HCT116 (cell line): ENCODE measurements around the gene FRK. TPM values are rescaled to one million over a fixed set of nuclear protein-coding genes. Genes with fewer than 3 reads are reported as not detected.

Experiments
- ATAC-seq: fragments of 200-7000 bp; cut with Tn5 transposase; 2 replicates; pipeline ENCODE4 v1.9.1; 2020; ENCODE audit warnings: mild to moderate bottlenecking, moderate library complexity
- BruUV-seq: library from RNA; stranded (reverse); fragments of 400-500 nt; replicated peaks from 2 replicates; lab custom pipeline; 2021; lab: Mats Ljungman, UMichigan
- CTCF ChIA-PET: fragments of 300-600 bp; sonication (Branson Sonifier 250); formaldehyde crosslinking; loops from one replicate; lab custom pipeline; 2021; ENCODE audit warnings: antibody characterized with exemption; lab: Charles Lee
- POLR2A ChIA-PET: fragments of 300-600, 350-600 bp; sonication (Branson Sonifier 250); formaldehyde crosslinking; loops from one replicate; lab custom pipeline; 2021; ENCODE audit warnings: antibody characterized with exemption; lab: Charles Lee
- RAD21 ChIA-PET, 2 experiments: fragments of 300-600 bp; sonication (Branson Sonifier 250); formaldehyde crosslinking; loops; one replicate each; lab custom pipeline; 2023; ENCODE audit warnings: low total read pairs in 2 of 2; ENCODE audit not compliant: uncharacterized antibody in 2 of 2, unreplicated experiment in 2 of 2, low non-redundant PET in 1 of 2; lab: Charles Lee
- DNase-seq: peaks from one replicate; pipeline ENCODE4 v3.0.0-alpha.2; 2010; ENCODE audit warnings: low read depth, low spot score
- H2AFZ ChIP-seq: fragments of 200-600 bp; shearing (Covaris generic), sonication (generic); 2 replicates; pipeline ENCODE4 v1.6.1; 2017; ENCODE audit warnings: low read depth, mixed run types, mixed read lengths, antibody characterized with exemption, low read length; ENCODE audit not compliant: poor library complexity, severe bottlenecking
- H3K27ac ChIP-seq: 2 replicates; pipeline ENCODE4 v1.5.1; 2012; ENCODE audit warnings: low read depth, low read length
- H3K27me3 ChIP-seq: fragments of 200-600 bp; sonication (generic); 2 replicates; pipeline ENCODE4 v1.6.1; 2016; ENCODE audit warnings: mixed run types, low read length, mixed read lengths; ENCODE audit not compliant: insufficient read depth
- H3K36me3 ChIP-seq, 2 experiments: fragments of 200-500 bp in 1 of 2; fragments of 200-600 bp in 1 of 2; sonication (Bioruptor generic) in 1 of 2; sonication (generic) in 1 of 2; 2 replicates each; pipeline versions ENCODE4 v1.5.1 to v1.6.1; 2014 to 2016; ENCODE audit warnings: low read length in 2 of 2, inconsistent platforms in 1 of 2, mixed read lengths in 1 of 2, mixed run types in 1 of 2; ENCODE audit not compliant: insufficient read depth in 2 of 2, control insufficient read depth in 1 of 2
- H3K4me1 ChIP-seq, 2 experiments: fragments of 200-600 bp in 1 of 2; sonication (generic) in 1 of 2; 2 replicates each; pipeline versions ENCODE4 v1.5.1 to v1.6.1; 2012 to 2017; ENCODE audit warnings: low read length in 2 of 2, inconsistent platforms in 1 of 2, mild to moderate bottlenecking in 1 of 2, mixed read lengths in 1 of 2, mixed run types in 1 of 2, moderate library complexity in 1 of 2; ENCODE audit not compliant: insufficient read depth in 2 of 2, control insufficient read depth in 1 of 2
- H3K4me2 ChIP-seq: fragments of 200-600 bp; sonication (generic); 2 replicates; pipeline ENCODE4 v1.6.1; 2017; ENCODE audit warnings: mixed run types, low read length, mixed read lengths
- H3K4me3 ChIP-seq, 2 experiments: fragments of 200-600 bp in 1 of 2; sonication (generic) in 1 of 2; replicated peaks in 1 of 2; 2 replicates each; pipeline ENCODE4 v1.5.1; 2011 to 2016; ENCODE audit warnings: low read length in 2 of 2, control low read depth in 1 of 2, low read depth in 1 of 2, mild to moderate bottlenecking in 1 of 2, mixed read lengths in 1 of 2, mixed run types in 1 of 2
- H3K79me2 ChIP-seq: fragments of 200-600 bp; sonication (generic); 2 replicates; pipeline ENCODE4 v1.6.1; 2017; ENCODE audit warnings: mild to moderate bottlenecking, mixed run types, low read length, moderate library complexity, mixed read lengths; ENCODE audit not compliant: insufficient read depth
- H3K9ac ChIP-seq: fragments of 200-600 bp; sonication (generic); 2 replicates; pipeline ENCODE4 v1.6.1; 2016; ENCODE audit warnings: low read length, mixed read lengths
- H3K9me2 ChIP-seq: fragments of 200-600 bp; sonication (generic), shearing (Covaris generic); 2 replicates; pipeline ENCODE4 v1.6.1; 2017; ENCODE audit warnings: mixed run types, mild to moderate bottlenecking, moderate library complexity; ENCODE audit not compliant: insufficient read depth
- H3K9me3 ChIP-seq, 2 experiments: fragments of 200-500 bp in 1 of 2; fragments of 200-600 bp in 1 of 2; sonication (Bioruptor generic) in 1 of 2; sonication (generic) in 1 of 2; 2 replicates each; pipeline ENCODE4 v1.6.1; 2014 to 2017; ENCODE audit warnings: low read length in 2 of 2, mixed read lengths in 2 of 2, inconsistent platforms in 1 of 2, low read depth in 1 of 2, mild to moderate bottlenecking in 1 of 2, mixed run types in 1 of 2, moderate library complexity in 1 of 2; ENCODE audit not compliant: control insufficient read depth in 1 of 2, insufficient read depth in 1 of 2
- H4K20me1 ChIP-seq: fragments of 200-600 bp; sonication (generic), shearing (Covaris generic); 2 replicates; pipeline ENCODE4 v1.6.1; 2017; ENCODE audit warnings: mixed run types, mild to moderate bottlenecking, moderate library complexity; ENCODE audit not compliant: insufficient read depth
- CBX3 ChIP-seq: IDR thresholded peaks from 2 replicates; pipeline ENCODE4 v1.6.1; 2012; ENCODE audit warnings: low read depth
- CEBPB ChIP-seq: IDR thresholded peaks from 2 replicates; pipeline ENCODE4 v1.6.1; 2012; ENCODE audit warnings: low read depth
- EGR1 ChIP-seq: IDR thresholded peaks from 2 replicates; pipeline ENCODE4 v1.6.1; 2012; ENCODE audit warnings: low read depth
- ELF1 ChIP-seq: IDR thresholded peaks from 2 replicates; pipeline ENCODE4 v1.6.1; 2012; ENCODE audit warnings: low read depth, borderline replicate concordance
- EZH2 ChIP-seq: fragments of 200-600 bp; sonication (generic); IDR thresholded peaks from 2 replicates; pipeline ENCODE4 v1.6.1; 2017; ENCODE audit warnings: antibody characterized with exemption, mixed run types
- EZH2phosphoT487 ChIP-seq: fragments of 200-600 bp; IDR thresholded peaks from 2 replicates; pipeline ENCODE4 v1.6.1; 2018; ENCODE audit warnings: antibody characterized with exemption, borderline replicate concordance
- POLR2A ChIP-seq: IDR thresholded peaks from 2 replicates; pipeline ENCODE4 v1.7.0; 2011; ENCODE audit warnings: borderline replicate concordance; ENCODE audit not compliant: insufficient read depth, insufficient read length; ENCODE audit errors: extremely low read depth
- POLR2AphosphoS5 ChIP-seq: IDR thresholded peaks from 2 replicates; pipeline ENCODE4 v1.6.1; 2011; ENCODE audit warnings: mild to moderate bottlenecking, low read depth, low read length, moderate library complexity
- RAD21 ChIP-seq: IDR thresholded peaks from 2 replicates; pipeline ENCODE4 v1.6.1; 2012; ENCODE audit warnings: low read depth, mild to moderate bottlenecking
- SIN3A ChIP-seq: IDR thresholded peaks from 2 replicates; pipeline ENCODE4 v1.6.1; 2012; ENCODE audit warnings: low read depth
- SP1 ChIP-seq: IDR thresholded peaks from 2 replicates; pipeline ENCODE4 v1.6.1; 2012; ENCODE audit warnings: low read depth
- SRF ChIP-seq: IDR thresholded peaks from 2 replicates; pipeline ENCODE4 v1.6.1; 2012; ENCODE audit warnings: low read depth
- ZNF274 ChIP-seq: fragments of 200-500 bp; sonication (Bioruptor generic); IDR thresholded peaks from 2 replicates; pipeline ENCODE4 v1.6.1; 2014; ENCODE audit warnings: mild to moderate bottlenecking, low read depth, low read length, inconsistent platforms
- intact Hi-C: fragments of 100-400 bp; cut with micrococcal nuclease; formaldehyde crosslinking; loops from 2 replicates; pipeline ENCODE4 v1.10.0; 2022
- total RNA-seq: library from RNA; stranded (reverse); gene quantifications from one replicate; pipeline ENCODE4 v1.2.1, GENCODE V29; 2021; ENCODE audit not compliant: unreplicated experiment
- TF ChIP-seq, protein P1 (sequence below): IDR thresholded peaks from 2 replicates; pipeline ENCODE4 v1.6.1; 2012
- TF ChIP-seq, protein P2 (sequence below), 3 experiments: fragments of 200-600 bp in 1 of 3; sonication (generic) in 1 of 3; IDR thresholded peaks in 2 of 3; conservative IDR thresholded peaks in 1 of 3; 2 replicates each; pipeline ENCODE4 v1.5.1; 2012 to 2017; ENCODE audit warnings: low read depth in 2 of 3, low read length in 2 of 3, antibody characterized with exemption in 1 of 3, borderline replicate concordance in 1 of 3, control low read depth in 1 of 3, mild to moderate bottlenecking in 1 of 3, mixed read lengths in 1 of 3, mixed run types in 1 of 3, moderate library complexity in 1 of 3; ENCODE audit not compliant: insufficient read depth in 1 of 3

The FRK gene
- total RNA-seq, 1 experiment from 2014 or later, result 3.7 TPM

DNA sequence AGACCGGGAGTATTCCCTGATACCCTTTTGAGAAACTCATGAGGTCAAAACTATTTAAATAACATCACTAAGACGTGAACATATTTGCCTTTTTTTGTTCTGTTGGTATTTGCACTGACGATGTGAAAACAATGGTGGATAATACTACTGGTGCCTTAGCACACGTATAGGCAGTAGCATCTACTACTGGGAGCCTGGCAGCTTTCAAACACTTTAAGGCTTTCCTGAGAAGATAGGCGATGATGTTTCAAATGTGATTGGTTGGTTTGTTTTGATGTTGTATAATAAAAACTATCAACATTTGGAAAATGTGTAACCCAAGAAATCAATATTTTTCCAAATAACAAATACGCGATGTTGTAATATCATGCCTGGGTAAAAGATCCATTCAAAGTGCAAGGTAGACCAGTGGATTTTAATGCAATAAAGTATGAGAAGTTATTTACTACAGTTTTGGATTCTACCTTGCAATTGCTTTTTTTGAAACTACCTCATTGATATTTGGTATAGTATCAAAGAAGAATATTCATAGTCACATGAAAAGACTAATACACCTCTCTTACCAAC lies 166.2 kb downstream of the FRK start:
- no peak overlapping the region for H3K4me3 ChIP-seq
- no peaks in the 10 kb centered on the region for H3K9me3 ChIP-seq
- no peak overlapping the region for H3K9ac ChIP-seq
- no peaks in the 10 kb centered on the region for H3K79me2 ChIP-seq
- no peaks in the 10 kb centered on the region for H3K9me2 ChIP-seq
- no peak overlapping the region for H3K27ac ChIP-seq
- ChIA-PET POLR2A (no interaction called here), CTCF (no interaction called here), RAD21 (no interaction called here)
- H2AFZ ChIP-seq, result no peak overlapping the region
- intact Hi-C loops, result no loop called here
- 0 out of 4 replicates have a peak, but pooled peaks cover 0 to 4% of the 10 kb centered on the region in 2 experiments for H3K4me1 ChIP-seq
- TF ChIP-seq, protein P1, sequence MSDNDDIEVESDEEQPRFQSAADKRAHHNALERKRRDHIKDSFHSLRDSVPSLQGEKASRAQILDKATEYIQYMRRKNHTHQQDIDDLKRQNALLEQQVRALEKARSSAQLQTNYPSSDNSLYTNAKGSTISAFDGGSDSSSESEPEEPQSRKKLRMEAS, result no peak
- no peak for TF ChIP-seq SRF
- TF ChIP-seq EZH2, result no peak
- TF ChIP-seq, protein P2, sequence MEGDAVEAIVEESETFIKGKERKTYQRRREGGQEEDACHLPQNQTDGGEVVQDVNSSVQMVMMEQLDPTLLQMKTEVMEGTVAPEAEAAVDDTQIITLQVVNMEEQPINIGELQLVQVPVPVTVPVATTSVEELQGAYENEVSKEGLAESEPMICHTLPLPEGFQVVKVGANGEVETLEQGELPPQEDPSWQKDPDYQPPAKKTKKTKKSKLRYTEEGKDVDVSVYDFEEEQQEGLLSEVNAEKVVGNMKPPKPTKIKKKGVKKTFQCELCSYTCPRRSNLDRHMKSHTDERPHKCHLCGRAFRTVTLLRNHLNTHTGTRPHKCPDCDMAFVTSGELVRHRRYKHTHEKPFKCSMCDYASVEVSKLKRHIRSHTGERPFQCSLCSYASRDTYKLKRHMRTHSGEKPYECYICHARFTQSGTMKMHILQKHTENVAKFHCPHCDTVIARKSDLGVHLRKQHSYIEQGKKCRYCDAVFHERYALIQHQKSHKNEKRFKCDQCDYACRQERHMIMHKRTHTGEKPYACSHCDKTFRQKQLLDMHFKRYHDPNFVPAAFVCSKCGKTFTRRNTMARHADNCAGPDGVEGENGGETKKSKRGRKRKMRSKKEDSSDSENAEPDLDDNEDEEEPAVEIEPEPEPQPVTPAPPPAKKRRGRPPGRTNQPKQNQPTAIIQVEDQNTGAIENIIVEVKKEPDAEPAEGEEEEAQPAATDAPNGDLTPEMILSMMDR (IDR thresholded peaks at IDR 0.05 in 2 of 3, conservative IDR thresholded peaks at IDR 0.05 in 1 of 3; ENCODE audit: borderline replicate concordance in 1 of 3, insufficient read depth in 1 of 3, low read depth in 2 of 3, low read length in 2 of 3), result no peak
- no peak for TF ChIP-seq ELF1
- TF ChIP-seq POLR2A, result no peak
- no peak for TF ChIP-seq EZH2phosphoT487
- TF ChIP-seq CBX3, result no peak
- TF ChIP-seq SIN3A, result no peak
- no peak for TF ChIP-seq CEBPB
- no peak for TF ChIP-seq ZNF274
- TF ChIP-seq EGR1, result no peak
- no peak for TF ChIP-seq RAD21
- TF ChIP-seq SP1, result no peak
- TF ChIP-seq POLR2AphosphoS5, result no peak
- no peaks in the 10 kb centered on the region for H4K20me1 ChIP-seq
- no peak overlapping the region for H3K4me2 ChIP-seq
- ATAC-seq (no peak), DNase-seq (no peak)
- peaks cover 9% of the 10 kb centered on the region; the same call in 1 of the 2 replicates for H3K27me3 ChIP-seq
- BruUV-seq, result no TSS peak
- H3K36me3 ChIP-seq, result no peaks in the 10 kb centered on the region
